IMR-90 (cell line): ENCODE results near the gene CLDN6. TPM values are rescaled to one million over a fixed set of nuclear protein-coding genes. Genes with fewer than 3 reads are reported as not detected.

ENCODE experiments used
- ATAC-seq: fragments of 200-7000 bp; cut with Tn5 transposase; 2 replicates; pipeline ENCODE4 v1.9.1; 2020; ENCODE audit warnings: low read depth, mild to moderate bottlenecking, moderate library complexity
- BruUV-seq: library from RNA; stranded (reverse); fragments of 400-500 nt; replicated peaks from 2 replicates; lab custom pipeline; 2021; lab: Mats Ljungman, UMichigan
- CTCF ChIA-PET: fragments of 300-600 bp; formaldehyde crosslinking; extraction: SDS; loops from one replicate; lab custom pipeline; 2021; ENCODE audit warnings: antibody characterized with exemption; lab: Yijun Ruan, JAX
- POLR2A ChIA-PET: fragments of 300-600 bp; sonication (Branson Sonifier 250); formaldehyde crosslinking; loops from one replicate; lab custom pipeline; 2022; ENCODE audit warnings: antibody characterized with exemption; ENCODE audit not compliant: unreplicated experiment; lab: Charles Lee
- DNase-seq: peaks from one replicate; pipeline ENCODE4 v3.0.0; 2013
- H2AFZ ChIP-seq: replicated peaks from 2 replicates; pipeline ENCODE3; 2013; ENCODE audit warnings: low read length, mild to moderate bottlenecking; ENCODE audit not compliant: poor library complexity
- H2AK5ac ChIP-seq: 2 replicates; pipeline ENCODE4 v1.6.1; 2013; ENCODE audit warnings: low read depth, low read length, inconsistent platforms
- H2AK9ac ChIP-seq: replicated peaks from 2 replicates; pipeline ENCODE3; 2013; ENCODE audit warnings: mild to moderate bottlenecking, low read depth, low read length, moderate library complexity; ENCODE audit not compliant: poor library complexity
- H2BK120ac ChIP-seq: 2 replicates; pipeline ENCODE4 v1.6.1; 2013; ENCODE audit warnings: low read depth, low read length, inconsistent platforms
- H2BK15ac ChIP-seq: 3 replicates; pipeline ENCODE4 v1.6.1; 2013; ENCODE audit warnings: low read depth, low read length, inconsistent platforms
- H2BK20ac ChIP-seq: 2 replicates; pipeline ENCODE4 v1.6.1; 2013; ENCODE audit warnings: low read depth, mild to moderate bottlenecking, inconsistent platforms, low read length, moderate library complexity
- H2BK5ac ChIP-seq: 2 replicates; pipeline ENCODE4 v1.6.1; 2013; ENCODE audit warnings: mild to moderate bottlenecking, low read depth, low read length, inconsistent platforms; ENCODE audit not compliant: poor library complexity, severe bottlenecking
- H3K14ac ChIP-seq: replicated peaks from 2 replicates; pipeline ENCODE4 v1.6.1; 2013; ENCODE audit warnings: low read depth, low read length, inconsistent platforms
- H3K18ac ChIP-seq: 2 replicates; pipeline ENCODE4 v1.6.1; 2013; ENCODE audit warnings: low read depth, low read length, control low read depth
- H3K23ac ChIP-seq: 2 replicates; pipeline ENCODE4 v1.6.1; 2013; ENCODE audit warnings: low read depth, low read length, inconsistent platforms
- H3K27ac ChIP-seq: 2 replicates; pipeline ENCODE4 v1.5.1; 2013; ENCODE audit warnings: mild to moderate bottlenecking, control low read depth, low read length; ENCODE audit not compliant: insufficient read depth
- H3K27me3 ChIP-seq: 2 replicates; pipeline ENCODE4 v1.6.1; 2013; ENCODE audit warnings: low read length; ENCODE audit not compliant: control insufficient read depth, insufficient read depth
- H3K36me3 ChIP-seq: 2 replicates; pipeline ENCODE4 v1.6.1; 2013; ENCODE audit warnings: low read length, mixed read lengths; ENCODE audit not compliant: control insufficient read depth, insufficient read depth
- H3K4ac ChIP-seq: 2 replicates; pipeline ENCODE4 v1.6.1; 2013; ENCODE audit warnings: low read depth, low read length, inconsistent platforms
- H3K4me1 ChIP-seq: 2 replicates; pipeline ENCODE4 v1.6.1; 2013; ENCODE audit warnings: low read length, mixed read lengths; ENCODE audit not compliant: control insufficient read depth, insufficient read depth
- H3K4me2 ChIP-seq: 2 replicates; pipeline ENCODE4 v1.6.1; 2013; ENCODE audit warnings: low read depth, mild to moderate bottlenecking, control low read depth, low read length, moderate library complexity
- H3K4me3 ChIP-seq: 2 replicates; pipeline ENCODE4 v1.5.1; 2013; ENCODE audit warnings: low read depth, mild to moderate bottlenecking, control low read depth, low read length, moderate library complexity; ENCODE audit not compliant: insufficient read depth
- H3K56ac ChIP-seq: 2 replicates; pipeline ENCODE4 v1.6.1; 2013; ENCODE audit warnings: low read length, inconsistent platforms; ENCODE audit not compliant: insufficient read depth; ENCODE audit errors: extremely low read depth
- H3K79me1 ChIP-seq, 2 experiments: 2 replicates each; pipeline ENCODE4 v1.6.1; 2013; ENCODE audit warnings: low read length in 2 of 2, inconsistent platforms in 1 of 2, low read depth in 1 of 2
- H3K9ac ChIP-seq: 2 replicates; pipeline ENCODE4 v1.6.1; 2013; ENCODE audit warnings: low read depth, low read length, control low read depth
- H3K9me1 ChIP-seq: 2 replicates; pipeline ENCODE4 v1.6.1; 2013; ENCODE audit warnings: low read length, inconsistent platforms; ENCODE audit not compliant: insufficient read depth
- H3K9me3 ChIP-seq: 2 replicates; pipeline ENCODE4 v1.6.1; 2013; ENCODE audit warnings: low read length; ENCODE audit not compliant: control insufficient read depth, insufficient read depth
- H4K20me1 ChIP-seq: 2 replicates; pipeline ENCODE4 v1.6.1; 2013; ENCODE audit warnings: low read length, inconsistent platforms; ENCODE audit not compliant: insufficient read depth
- H4K5ac ChIP-seq: 2 replicates; pipeline ENCODE4 v1.6.1; 2013; ENCODE audit warnings: mild to moderate bottlenecking, low read depth, low read length, control low read depth
- H4K8ac ChIP-seq, 2 experiments: 2 replicates each; pipeline ENCODE4 v1.6.1; 2013; ENCODE audit warnings: low read depth in 2 of 2, low read length in 2 of 2, control low read depth in 1 of 2, inconsistent platforms in 1 of 2
- H4K91ac ChIP-seq: 2 replicates; pipeline ENCODE4 v1.6.1; 2013; ENCODE audit warnings: low read depth, low read length, inconsistent platforms; ENCODE audit not compliant: insufficient read depth
- CEBPB ChIP-seq: IDR thresholded peaks from 2 replicates; pipeline ENCODE4 v1.6.1; 2012; ENCODE audit warnings: low read depth, low read length, improper control_type of control experiment
- CHD1 ChIP-seq: IDR thresholded peaks from 2 replicates; pipeline ENCODE4 v1.6.1; 2012; ENCODE audit warnings: low read depth, low read length, improper control_type of control experiment
- CTCF ChIP-seq: conservative IDR thresholded peaks from 2 replicates; pipeline ENCODE4 v1.5.1; 2012; ENCODE audit warnings: mild to moderate bottlenecking, low read depth, low read length, improper control_type of control experiment
- FOS ChIP-seq: fragments of 150-350 bp; IDR thresholded peaks from 2 replicates; pipeline ENCODE4 v1.6.1; 2016; ENCODE audit warnings: low read depth, low read length
- MAFK ChIP-seq: IDR thresholded peaks from 2 replicates; pipeline ENCODE4 v1.6.1; 2012; ENCODE audit warnings: low read depth, low read length, improper control_type of control experiment
- MAZ ChIP-seq: IDR thresholded peaks from 2 replicates; pipeline ENCODE4 v1.6.1; 2012; ENCODE audit warnings: low read depth, mild to moderate bottlenecking, low read length, improper control_type of control experiment, moderate library complexity, borderline replicate concordance
- NFE2L2 ChIP-seq: fragments of 150-350 bp; IDR thresholded peaks from 2 replicates; pipeline ENCODE4 v1.6.1; 2016; ENCODE audit warnings: low read depth, mild to moderate bottlenecking, low read length
- POLR2A ChIP-seq: IDR thresholded peaks from 2 replicates; pipeline ENCODE4 v1.6.1; 2012; ENCODE audit warnings: mild to moderate bottlenecking, low read depth, low read length
- RAD21 ChIP-seq: IDR thresholded peaks from 2 replicates; pipeline ENCODE4 v1.6.1; 2012; ENCODE audit warnings: low read length, improper control_type of control experiment
- RCOR1 ChIP-seq: IDR thresholded peaks from 2 replicates; pipeline ENCODE4 v1.6.1; 2012; ENCODE audit warnings: mild to moderate bottlenecking, low read length, improper control_type of control experiment; ENCODE audit not compliant: insufficient replicate concordance
- RFX5 ChIP-seq: IDR thresholded peaks from 2 replicates; pipeline ENCODE4 v1.8.0; 2012; ENCODE audit warnings: low read depth, mild to moderate bottlenecking, low read length, moderate library complexity
- SMC3 ChIP-seq: fragments of 150-350 bp; IDR thresholded peaks from 2 replicates; pipeline ENCODE4 v1.6.1; 2016; ENCODE audit warnings: low read depth, mild to moderate bottlenecking, antibody characterized with exemption, low read length, moderate library complexity
- WGBS, 2 experiments: methylation state at CpG; one replicate each; pipeline versions ENCODE4 v1.1.5 to v1.1.7; 2013; ENCODE audit warnings: missing lambda C conversion rate in 2 of 2; ENCODE audit not compliant: insufficient read length in 1 of 2; ENCODE audit errors: extremely low coverage in 2 of 2; 5-methylcytosine and 5-hydroxymethylcytosine counted together
- dilution Hi-C: fragments of 300-500 bp; cut with HindIII; formaldehyde crosslinking; loops from one replicate; pipeline ENCODE4 v1.14.3; 2018; ENCODE audit warnings: low sequenced_read_pairs; ENCODE audit not compliant: unreplicated experiment
- in situ Hi-C: fragments of 300-500 bp; cut with MboI; formaldehyde crosslinking; loops from 3 replicates; pipeline ENCODE4 v1.14.3; 2019; ENCODE audit warnings: low sequenced_read_pairs, inconsistent platforms, mixed read lengths
- intact Hi-C: fragments of 100-400 bp; cut with micrococcal nuclease; formaldehyde crosslinking; loops from 2 replicates; pipeline ENCODE4 v1.10.0; 2022
- polyA plus RNA-seq, 3 experiments: library from polyadenylated mRNA; depleted of rRNA; stranded (reverse); fragments of >200 nt; gene quantifications; 2 replicates each; pipeline ENCODE4 v1.2.3, GENCODE V29; 2012; ENCODE audit warnings: low replicate concordance in 1 of 3
- total RNA-seq: library from RNA; depleted of rRNA; stranded (reverse); fragments of >200 nt; gene quantifications from 2 replicates; pipeline ENCODE4 v1.2.3, GENCODE V29; 2012
- TF ChIP-seq, protein P1 (sequence below): fragments of 150-350 bp; IDR thresholded peaks from 2 replicates; pipeline ENCODE4 v1.6.1; 2017; ENCODE audit warnings: mild to moderate bottlenecking, antibody characterized with exemption, low read length, low read depth

The CLDN6 gene
- total and polyA plus RNA-seq, 2 of the 4 experiments (the other 2 are of a cell fraction), result 0.14 TPM; not detected in 1

- H2BK20ac ChIP-seq, result no peak overlapping the region
- H2AFZ ChIP-seq, result peak overlapping the region; percentile 14
- TF ChIP-seq CHD1 (no peak), RCOR1 (no peak), FOS (no peak), SMC3 (no peak), POLR2A (no peak), CEBPB (no peak), MAZ (no peak), MAFK (no peak), RFX5 (no peak), NFE2L2 (no peak), RAD21 (no peak), CTCF (no peak)
- TF ChIP-seq, protein P1, sequence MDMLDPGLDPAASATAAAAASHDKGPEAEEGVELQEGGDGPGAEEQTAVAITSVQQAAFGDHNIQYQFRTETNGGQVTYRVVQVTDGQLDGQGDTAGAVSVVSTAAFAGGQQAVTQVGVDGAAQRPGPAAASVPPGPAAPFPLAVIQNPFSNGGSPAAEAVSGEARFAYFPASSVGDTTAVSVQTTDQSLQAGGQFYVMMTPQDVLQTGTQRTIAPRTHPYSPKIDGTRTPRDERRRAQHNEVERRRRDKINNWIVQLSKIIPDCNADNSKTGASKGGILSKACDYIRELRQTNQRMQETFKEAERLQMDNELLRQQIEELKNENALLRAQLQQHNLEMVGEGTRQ, result no peak
- H3K4me3 ChIP-seq, result no peak overlapping the region
- intact Hi-C loops (no loop called here), in situ Hi-C loops (no loop called here), dilution Hi-C loops (no loop called here)
- H2AK5ac ChIP-seq, result no peak overlapping the region
- H3K14ac ChIP-seq, result no peak overlapping the region
- H3K27me3 ChIP-seq, result peaks cover 63% of the 10 kb centered on the region
- 50% methylated on average over 1 of the region's 5 CpGs; no CpG with 5 or more reads in 1 of the 2 experiments for WGBS, 2 experiments
- no peak overlapping the region for H2BK120ac ChIP-seq
- ATAC-seq, result no peak
- H3K23ac ChIP-seq, result 0 out of 2 replicates have a peak overlapping the region, but pooled peaks have one; percentile 38
- no TSS peak for BruUV-seq
- H3K36me3 ChIP-seq, result no peaks in the 10 kb centered on the region
- H3K4me2 ChIP-seq, result no peak overlapping the region
- H2BK15ac ChIP-seq, result no peak overlapping the region
- H3K9ac ChIP-seq, result no peak overlapping the region
- CTCF ChIA-PET, result interaction anchor here (2.3 kb wide), 1 partner anchor 11 kb away, joined by 7 read pairs; no protein-coding TSS in a partner anchor
- no peak overlapping the region for H3K27ac ChIP-seq
- H2AK9ac ChIP-seq, result no peak overlapping the region
- no peaks in the 10 kb centered on the region for H3K9me1 ChIP-seq
- no peaks in the 10 kb centered on the region for H4K20me1 ChIP-seq
- no peak overlapping the region for H3K56ac ChIP-seq
- POLR2A ChIA-PET, result no interaction called here
- no peak overlapping the region for H3K4ac ChIP-seq
- no peak overlapping the region for H4K5ac ChIP-seq
- H3K79me1 ChIP-seq, result no peaks in the 10 kb centered on the region
- no peak overlapping the region for H3K18ac ChIP-seq
- H3K4me1 ChIP-seq, result no peaks in the 10 kb centered on the region
- H4K91ac ChIP-seq, result no peak overlapping the region
- no peak overlapping the region for H4K8ac ChIP-seq
- no peak overlapping the region for H2BK5ac ChIP-seq
- no peaks in the 10 kb centered on the region for H3K9me3 ChIP-seq
- DNase-seq, result no peak
Observed at GRCh38 chr16:3038896-3039295, 20.9 kb upstream of the CLDN6 start.
